ENCODE measurements around the gene SETBP1. TPM values are rescaled to one million over a fixed set of nuclear protein-coding genes. Genes with fewer than 3 reads are reported as not detected.

Gene SETBP1
- total RNA-seq, 1 donor: 22.8 TPM

- Histone ChIP-seq H4K20me1 (ENCODE audit: insufficient read depth, low read length) (no peaks in the 10 kb centered on the region), H2AFZ (ENCODE audit: low read length) (no peak overlapping the region), H3K27ac (ENCODE audit: low read depth, low read length) (no peak overlapping the region), H3K4me2 (ENCODE audit: insufficient read depth, low read length) (no peak overlapping the region), H3K4me3 (ENCODE audit: insufficient read depth, low read length) (no peak overlapping the region), H3K4me1 (ENCODE audit: insufficient read depth, low read length) (no peaks in the 10 kb centered on the region), H3K36me3 (ENCODE audit: insufficient read depth, low read length) (no peaks in the 10 kb centered on the region), H3K27me3 (ENCODE audit: insufficient read depth, low read length) (no peaks in the 10 kb centered on the region), H3K9me3 (ENCODE audit: low read depth, low read length) (no peaks in the 10 kb centered on the region), H3K79me2 (ENCODE audit: insufficient read depth, low read length) (no peaks in the 10 kb centered on the region)
- DNase-seq (ENCODE audit: insufficient read length, low spot score, missing footprints): no peak
- no peak for TF ChIP-seq CTCF (IDR thresholded peaks at IDR 0.05; ENCODE audit: extremely low read depth, low read depth, low read length)
Measured at GRCh38 chr18:44977856-44978255, 297.2 kb downstream of the SETBP1 start.

GRCh38 chr18:44979748-44980147 lies 299.1 kb downstream of the SETBP1 start:
- no peaks in the 10 kb centered on the region for H3K4me1 ChIP-seq (ENCODE audit: insufficient read depth, low read length)
- H2AFZ ChIP-seq (ENCODE audit: low read length): no peak overlapping the region
- no peak for DNase-seq (ENCODE audit: insufficient read length, low spot score, missing footprints)
- no peak overlapping the region for H3K27ac ChIP-seq (ENCODE audit: low read depth, low read length)
- no peaks in the 10 kb centered on the region for H3K79me2 ChIP-seq (ENCODE audit: insufficient read depth, low read length)
- H3K27me3 ChIP-seq (ENCODE audit: insufficient read depth, low read length): no peaks in the 10 kb centered on the region
- H3K4me2 ChIP-seq (ENCODE audit: insufficient read depth, low read length): no peak overlapping the region
- no peaks in the 10 kb centered on the region for H4K20me1 ChIP-seq (ENCODE audit: insufficient read depth, low read length)
- no peak overlapping the region for H3K4me3 ChIP-seq (ENCODE audit: insufficient read depth, low read length)
- H3K9me3 ChIP-seq (ENCODE audit: low read depth, low read length): no peaks in the 10 kb centered on the region
- no peaks in the 10 kb centered on the region for H3K36me3 ChIP-seq (ENCODE audit: insufficient read depth, low read length)
- no peak for TF ChIP-seq CTCF (IDR thresholded peaks at IDR 0.05; ENCODE audit: extremely low read depth, low read depth, low read length)

- Histone ChIP-seq H3K27ac (ENCODE audit: low read depth, low read length) (no peak overlapping the region), H3K79me2 (ENCODE audit: insufficient read depth, low read length) (no peaks in the 10 kb centered on the region), H4K20me1 (ENCODE audit: insufficient read depth, low read length) (no peaks in the 10 kb centered on the region), H3K4me2 (ENCODE audit: insufficient read depth, low read length) (no peak overlapping the region), H3K4me3 (ENCODE audit: insufficient read depth, low read length) (no peak overlapping the region), H3K36me3 (ENCODE audit: insufficient read depth, low read length) (no peaks in the 10 kb centered on the region), H3K4me1 (ENCODE audit: insufficient read depth, low read length) (no peaks in the 10 kb centered on the region), H2AFZ (ENCODE audit: low read length) (no peak overlapping the region), H3K9me3 (ENCODE audit: low read depth, low read length) (no peaks in the 10 kb centered on the region), H3K27me3 (ENCODE audit: insufficient read depth, low read length) (no peaks in the 10 kb centered on the region)
- TF ChIP-seq CTCF (IDR thresholded peaks at IDR 0.05; ENCODE audit: extremely low read depth, low read depth, low read length): no peak
- no peak for DNase-seq (ENCODE audit: insufficient read length, low spot score, missing footprints)
Measured at GRCh38 chr18:44981121-44981520, 300.4 kb downstream of the SETBP1 start.

- Histone ChIP-seq H3K4me1 (ENCODE audit: insufficient read depth, low read length) (peaks cover 14% of the 10 kb centered on the region), H3K4me2 (ENCODE audit: insufficient read depth, low read length) (no peak overlapping the region), H3K27me3 (ENCODE audit: insufficient read depth, low read length) (no peaks in the 10 kb centered on the region), H3K79me2 (ENCODE audit: insufficient read depth, low read length) (no peaks in the 10 kb centered on the region), H2AFZ (ENCODE audit: low read length) (no peak overlapping the region), H3K36me3 (ENCODE audit: insufficient read depth, low read length) (no peaks in the 10 kb centered on the region), H3K4me3 (ENCODE audit: insufficient read depth, low read length) (no peak overlapping the region), H3K27ac (ENCODE audit: low read depth, low read length) (peak overlapping the region; percentile 3), H4K20me1 (ENCODE audit: insufficient read depth, low read length) (no peaks in the 10 kb centered on the region), H3K9me3 (ENCODE audit: low read depth, low read length) (no peaks in the 10 kb centered on the region)
- no peak for TF ChIP-seq CTCF (IDR thresholded peaks at IDR 0.05; ENCODE audit: extremely low read depth, low read depth, low read length)
- DNase-seq (ENCODE audit: insufficient read length, low spot score, missing footprints): no peak
Measured at GRCh38 chr18:44986933-44987332, 306.2 kb downstream of the SETBP1 start.

Measured in osteoblast (primary cell).